SKM-1 treated with dmso at 0.1 percent for 144 hours (cell line): ENCODE results near the gene LRRN4.
"Not testable (repeated sequence)": the region's sequence is repeated elsewhere in the genome, so short reads cannot be mapped to it uniquely, and the experiment has no call there.

Source experiments
- DNase-seq: peaks from one replicate; lab custom pipeline; 2025; ENCODE audit not compliant: unreplicated experiment; lab: John Stamatoyannopoulos, UW

LRRN4 gene

GRCh38 chr20:6060213-6060612 is 6.4 kb upstream of the LRRN4 start:
- no peak for DNase-seq

- no peak for DNase-seq
These were observed 4.9 kb upstream of the LRRN4 start for GRCh38 chr20:6058684-6059295.

DNA sequence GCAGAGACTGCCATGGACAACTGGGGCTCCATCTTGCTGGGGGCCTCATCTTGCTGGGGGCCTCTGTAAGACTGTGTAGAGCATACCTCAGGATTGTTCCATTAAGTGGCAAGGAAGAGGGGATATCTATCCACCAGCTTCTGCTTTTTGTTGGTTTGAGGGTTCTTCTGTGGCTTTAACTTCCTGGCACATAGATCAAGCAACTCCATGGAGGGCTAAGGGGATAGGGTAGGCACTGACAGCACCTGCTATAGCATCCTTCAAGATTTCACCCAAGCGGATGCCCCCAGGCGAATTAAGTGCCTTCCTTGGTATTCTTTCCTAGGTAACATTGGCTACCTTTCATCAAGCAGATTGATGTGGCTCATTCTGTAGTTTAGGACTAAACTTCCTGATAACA is 3.8 kb upstream of the LRRN4 start:
- DNase-seq: peak; percentile 4

DNA sequence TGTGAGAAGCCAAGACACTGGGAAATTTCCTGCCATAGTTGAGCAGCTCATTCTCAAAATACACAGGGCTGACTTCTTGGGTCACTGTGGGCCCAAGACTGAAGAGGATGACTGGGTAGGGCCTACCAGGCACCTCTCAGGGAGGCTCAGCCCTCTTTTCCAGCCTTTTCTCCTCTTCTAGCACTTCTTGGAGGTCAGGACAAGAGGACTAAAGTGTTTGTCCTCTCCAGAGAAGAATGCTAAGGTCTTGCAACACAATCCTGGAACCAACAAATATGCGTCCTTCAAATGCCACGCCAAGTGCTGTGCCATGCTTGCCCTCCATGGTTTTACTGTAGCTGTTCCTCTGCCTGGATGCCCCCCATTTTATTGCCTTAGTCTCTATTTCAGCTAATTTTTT is 3.3 kb upstream of the LRRN4 start:
- no peak for DNase-seq

DNA sequence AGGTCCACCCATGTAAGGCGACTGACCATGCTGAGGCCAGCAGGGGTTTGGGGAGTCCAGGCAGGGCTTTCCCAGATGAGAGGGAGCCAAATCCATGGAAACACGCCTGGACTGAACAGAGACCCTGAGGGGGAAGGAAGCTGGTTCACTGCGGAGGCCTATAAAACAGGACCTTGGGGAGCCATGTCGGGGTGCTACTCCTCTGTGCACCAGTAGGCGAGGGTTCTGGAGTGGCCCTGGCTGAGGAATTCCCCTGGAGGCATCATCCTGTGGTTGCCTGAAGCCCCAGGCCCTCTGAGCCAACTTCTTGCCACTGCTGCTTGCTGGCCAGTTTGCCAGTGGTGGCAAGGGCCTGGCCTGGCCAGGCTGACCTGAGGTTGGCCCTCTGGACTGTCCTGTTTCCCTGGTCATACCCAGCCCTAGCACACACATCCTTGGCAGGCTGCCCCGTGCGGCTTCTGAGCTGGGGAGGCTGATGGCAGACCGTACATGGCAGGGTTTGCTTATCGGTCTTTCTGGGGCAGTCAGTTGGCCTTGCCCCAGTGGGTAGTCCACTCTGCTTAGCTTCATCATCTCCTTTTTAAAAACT is 2.2 kb upstream of the LRRN4 start:
- no peak for DNase-seq

GRCh38 chr20:6055161-6055783 is 1.4 kb upstream of the LRRN4 start:
- no peak for DNase-seq

DNA sequence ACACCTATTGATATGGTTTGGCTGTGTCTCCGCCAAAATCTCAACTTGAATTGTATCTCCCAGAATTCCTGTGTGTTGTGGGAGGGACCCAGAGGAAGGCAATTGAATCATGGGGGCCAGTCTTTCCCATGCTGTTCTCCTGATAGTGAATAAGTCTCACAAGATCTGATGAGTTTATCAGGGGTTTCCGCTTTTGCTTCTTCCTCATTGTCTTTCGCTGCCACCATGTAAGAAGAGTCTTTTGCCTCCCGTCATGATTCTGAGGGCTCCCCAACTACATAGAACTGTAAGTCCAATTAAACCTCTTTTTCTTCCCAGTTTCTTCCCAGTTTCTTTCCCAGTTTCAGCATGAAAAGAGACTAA is 810 bp upstream of the LRRN4 start:
- not testable (repeated sequence) for DNase-seq

- DNase-seq: no peak
These were observed 640 bp downstream of the LRRN4 start for GRCh38 chr20:6053064-6053775.

DNA sequence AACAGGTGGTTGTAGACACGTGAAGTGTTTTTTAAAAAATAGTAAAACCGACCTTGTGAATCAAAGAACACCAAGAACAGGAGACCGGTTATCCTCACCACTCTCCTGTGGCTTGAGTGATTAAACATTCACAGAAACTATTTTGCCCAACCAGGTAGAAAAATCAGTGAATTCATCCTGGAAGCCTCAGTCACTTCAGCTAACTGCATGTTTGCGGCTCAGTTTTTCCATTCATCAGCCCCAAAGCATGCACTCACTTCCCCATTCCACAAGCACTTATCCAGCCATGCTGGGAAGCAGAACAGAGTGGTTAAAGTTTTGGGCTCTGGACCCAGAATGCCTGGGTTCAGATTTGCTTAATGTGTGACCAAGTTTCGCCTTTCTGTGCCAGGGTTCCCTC is 2.4 kb downstream of the LRRN4 start:
- DNase-seq: no peak

- no peak for DNase-seq
These were observed 5.5 kb downstream of the LRRN4 start for GRCh38 chr20:6048391-6048790.

GRCh38 chr20:6046432-6046831 is 7.4 kb downstream of the LRRN4 start:
- DNase-seq: no peak

DNA sequence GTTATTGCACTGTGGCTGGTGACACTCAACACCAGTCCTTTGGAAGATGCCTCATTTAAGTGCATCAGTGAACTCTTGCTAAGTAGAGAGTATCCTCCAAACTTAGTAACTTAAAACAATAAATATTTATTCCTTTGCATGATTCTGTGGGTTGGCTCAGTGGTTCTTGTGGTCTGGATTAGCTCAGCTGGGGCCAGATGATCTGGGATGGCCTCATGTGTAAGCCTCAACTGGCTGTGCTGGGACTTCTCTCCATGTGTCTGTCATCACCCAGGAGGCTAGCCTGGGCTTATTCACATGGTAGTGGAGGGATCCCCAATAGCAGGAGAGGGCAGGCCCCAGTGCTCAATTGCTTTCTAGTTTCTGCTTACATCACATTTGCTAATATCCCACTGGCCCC is 8.3 kb downstream of the LRRN4 start:
- no peak for DNase-seq

GRCh38 chr20:6044115-6044514 is 9.7 kb downstream of the LRRN4 start:
- no peak for DNase-seq

- DNase-seq: no peak
These were observed 12.0 kb downstream of the LRRN4 start for GRCh38 chr20:6041808-6042265.

- DNase-seq: no peak
These were observed 12.7 kb downstream of the LRRN4 start for GRCh38 chr20:6040958-6041807.

GRCh38 chr20:6040540-6040939 is 13.3 kb downstream of the LRRN4 start:
- DNase-seq: no peak

GRCh38 chr20:6039766-6040165 is 14.1 kb downstream of the LRRN4 start:
- DNase-seq: no peak

GRCh38 chr20:6038256-6038655 is 15.6 kb downstream of the LRRN4 start:
- no peak for DNase-seq

GRCh38 chr20:6037082-6037481 is 16.8 kb downstream of the LRRN4 start:
- no peak for DNase-seq

GRCh38 chr20:6036213-6036612 is 17.6 kb downstream of the LRRN4 start:
- no peak for DNase-seq
